Sigmoid colon (tissue), 4 donors: ENCODE measurements around the gene CCL15.

Experiments
- POLR2AphosphoS5 ChIP-seq, 4 donors: sonication (generic); formaldehyde crosslinking; IDR thresholded peaks; one replicate each; pipeline ENCODE4 v1.6.1; 2017; ENCODE audit warnings: antibody characterized with exemption in 4 of 4
- TF ChIP-seq, protein P1 (sequence below), 4 experiments: fragments of 450-650 bp in 3 of 4; fragments of 200-600 bp in 1 of 4; IDR thresholded peaks; one replicate each; pipeline ENCODE4 v1.5.1; 2016 to 2019; ENCODE audit warnings: antibody characterized with exemption in 4 of 4, mild to moderate bottlenecking in 3 of 4, moderate library complexity in 2 of 4

DNA sequence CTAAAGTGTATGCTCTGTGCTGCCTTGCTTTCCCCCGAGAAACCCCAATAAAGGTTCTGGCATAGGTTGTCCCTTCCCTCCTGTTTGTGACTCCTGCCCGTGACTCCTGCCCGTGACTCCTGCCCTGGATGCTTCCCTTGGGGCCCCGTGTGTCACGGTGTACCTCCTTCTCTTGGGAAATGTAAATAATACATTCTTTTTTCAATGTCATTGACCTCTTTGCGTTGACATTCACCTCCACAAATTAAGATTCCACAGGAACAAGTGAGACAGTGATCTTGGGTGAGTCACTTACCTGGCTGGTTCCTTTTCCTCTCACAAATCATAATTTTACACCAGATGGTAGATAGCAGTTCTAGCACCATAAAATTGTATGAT is 632 bp downstream of the CCL15 start:
- TF ChIP-seq POLR2AphosphoS5 (IDR thresholded peaks at IDR 0.05), result no peak
- TF ChIP-seq, protein P1, sequence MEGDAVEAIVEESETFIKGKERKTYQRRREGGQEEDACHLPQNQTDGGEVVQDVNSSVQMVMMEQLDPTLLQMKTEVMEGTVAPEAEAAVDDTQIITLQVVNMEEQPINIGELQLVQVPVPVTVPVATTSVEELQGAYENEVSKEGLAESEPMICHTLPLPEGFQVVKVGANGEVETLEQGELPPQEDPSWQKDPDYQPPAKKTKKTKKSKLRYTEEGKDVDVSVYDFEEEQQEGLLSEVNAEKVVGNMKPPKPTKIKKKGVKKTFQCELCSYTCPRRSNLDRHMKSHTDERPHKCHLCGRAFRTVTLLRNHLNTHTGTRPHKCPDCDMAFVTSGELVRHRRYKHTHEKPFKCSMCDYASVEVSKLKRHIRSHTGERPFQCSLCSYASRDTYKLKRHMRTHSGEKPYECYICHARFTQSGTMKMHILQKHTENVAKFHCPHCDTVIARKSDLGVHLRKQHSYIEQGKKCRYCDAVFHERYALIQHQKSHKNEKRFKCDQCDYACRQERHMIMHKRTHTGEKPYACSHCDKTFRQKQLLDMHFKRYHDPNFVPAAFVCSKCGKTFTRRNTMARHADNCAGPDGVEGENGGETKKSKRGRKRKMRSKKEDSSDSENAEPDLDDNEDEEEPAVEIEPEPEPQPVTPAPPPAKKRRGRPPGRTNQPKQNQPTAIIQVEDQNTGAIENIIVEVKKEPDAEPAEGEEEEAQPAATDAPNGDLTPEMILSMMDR (IDR thresholded peaks at IDR 0.05), result no peak
